Putamen (tissue), 1 donor: ENCODE data around the gene PISD.

ENCODE experiments used
- DNase-seq: peaks from one replicate; pipeline ENCODE4 v3.0.0-alpha.2; 2016; ENCODE audit warnings: low spot score

PISD gene

GRCh38 chr22:31572939-31573338, 89.1 kb downstream of the PISD start:
- DNase-seq = no peak

- no peak for DNase-seq
These were observed 92.9 kb downstream of the PISD start for GRCh38 chr22:31569126-31569525.
